ENCODE results near the gene SHH. TPM values are rescaled to one million over a fixed set of nuclear protein-coding genes. Genes with fewer than 3 reads are reported as not detected.

SHH gene
- total and polyA plus RNA-seq, 2 of the 13 experiments (the other 11 are each of a cell fraction or from before 2014, with no cell fraction given), result 1.9 to 3.4 TPM

DNA sequence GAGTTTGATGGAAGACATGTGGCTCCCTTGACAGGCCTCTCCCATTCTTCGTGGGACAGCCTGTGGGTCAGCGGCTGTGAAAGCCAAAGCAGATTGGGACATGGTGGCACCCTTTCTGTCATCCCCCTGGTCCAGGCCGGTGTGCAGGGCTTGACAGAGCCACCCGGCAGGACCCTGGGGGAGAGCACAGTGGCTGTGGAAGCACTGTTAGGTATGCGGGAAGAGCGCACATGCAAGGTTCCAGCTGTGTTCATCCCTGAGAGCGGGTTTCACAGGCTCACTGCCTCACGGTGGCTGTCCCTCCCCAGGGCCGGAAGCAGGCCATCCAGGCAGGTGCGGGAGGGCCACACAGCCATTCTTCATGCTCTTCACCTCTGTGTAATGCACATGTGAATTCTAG, 29.8 kb downstream of the SHH start:
- TF ChIP-seq ZNF552 (CRISPR knock-in tag; IDR thresholded peaks at IDR 0.05; ENCODE audit: borderline replicate concordance), result no peak
- peak; percentile 58 for TF ChIP-seq AGO2 (optimal IDR thresholded peaks at IDR 0.05; ENCODE audit: low read depth, low read length)
- no peak for TF ChIP-seq ZNF317 (CRISPR knock-in tag; IDR thresholded peaks at IDR 0.05)
- no peak for TF ChIP-seq HDAC2 (CRISPR knock-in tag; IDR thresholded peaks at IDR 0.05)
- no peak for TF ChIP-seq ZSCAN9 (CRISPR knock-in tag; IDR thresholded peaks at IDR 0.05; ENCODE audit: borderline replicate concordance)
- TF ChIP-seq ZSCAN29 (CRISPR knock-in tag; conservative IDR thresholded peaks at IDR 0.05), result no peak
- no peak for TF ChIP-seq PCBP2 (optimal IDR thresholded peaks at IDR 0.05; ENCODE audit: low read depth, low read length, poor library complexity, severe bottlenecking)
- ChIA-PET CTCF (ENCODE audit: low intra/inter-chr PET ratio, low total read pairs) (no interaction called here), POLR2A (no interaction called here)
- H3K4me3 ChIP-seq (replicated peaks in 1 of 3; ENCODE audit: insufficient read depth in 1 of 3, low read depth in 2 of 3, low read length in 3 of 3), result no peak overlapping the region
- peaks cover 7% of the 10 kb centered on the region; the same call in 1 of the 2 replicates for H4K20me1 ChIP-seq (ENCODE audit: insufficient read depth, low read length)
- no peaks in the 10 kb centered on the region for H3K79me2 ChIP-seq (ENCODE audit: insufficient read depth, low read length)
- peaks cover 10 to 39% of the 10 kb centered on the region in 2 experiments for H3K36me3 ChIP-seq (replicated peaks in 1 of 2; ENCODE audit: control insufficient read depth in 1 of 2, insufficient read depth in 2 of 2, low read length in 2 of 2)
- intact Hi-C loops (cut with micrococcal nuclease; ENCODE audit: unreplicated experiment), result no loop called here
- no peak overlapping the region for H3K27ac ChIP-seq (ENCODE audit: extremely low read length, insufficient read depth, low read length)
- no peak for FAIRE-seq
- in situ Hi-C loops (cut with HindIII; ENCODE audit: extremely low pct_ligation_motif_present, low pct_unique_long_range_greater_than_20kb), result no loop called here
- no peaks in the 10 kb centered on the region for H3K27me3 ChIP-seq (ENCODE audit: control insufficient read depth in 1 of 2, insufficient read depth in 2 of 2, low read length in 2 of 2)
- peaks cover 19% of the 10 kb centered on the region for H3K4me1 ChIP-seq (ENCODE audit: insufficient read depth, low read length)
- DNase-seq (ENCODE audit: low spot score), result no peak
- H3K9ac ChIP-seq (ENCODE audit: insufficient read depth, low read depth, low read length), result no peak overlapping the region
- 91% methylated on average over 8 of the region's 10 CpGs for WGBS (ENCODE audit: low lambda C conversion rate)
- no peaks in the 10 kb centered on the region for H3K9me3 ChIP-seq (ENCODE audit: low read length)
- H3K4me2 ChIP-seq (ENCODE audit: low read depth, low read length), result no peak overlapping the region
- H2AFZ ChIP-seq (ENCODE audit: low read length), result no peak overlapping the region
- no peak for ATAC-seq
- BruUV-seq (replicated peaks), result no TSS peak

GRCh38 chr7:155781433-155781832, 30.8 kb downstream of the SHH start:
- TF ChIP-seq ZNF766 (CRISPR knock-in tag; IDR thresholded peaks at IDR 0.05; ENCODE audit: borderline replicate concordance), result no peak
- TF ChIP-seq MZF1 (CRISPR knock-in tag; IDR thresholded peaks at IDR 0.05; ENCODE audit: borderline replicate concordance), result no peak
- peak; percentile 63; the same call in 1 of the 2 replicates for TF ChIP-seq ZBTB33 (CRISPR knock-in tag; IDR thresholded peaks at IDR 0.05)
- H3K4me1 ChIP-seq (ENCODE audit: insufficient read depth, low read length), result peaks cover 18% of the 10 kb centered on the region
- no peaks in the 10 kb centered on the region for H3K79me2 ChIP-seq (ENCODE audit: insufficient read depth, low read length)
- H3K9me3 ChIP-seq (ENCODE audit: low read length), result no peaks in the 10 kb centered on the region
- H3K9ac ChIP-seq (ENCODE audit: insufficient read depth, low read depth, low read length), result no peak overlapping the region
- ATAC-seq, result no peak
- H3K36me3 ChIP-seq (replicated peaks in 1 of 2; ENCODE audit: control insufficient read depth in 1 of 2, insufficient read depth in 2 of 2, low read length in 2 of 2), result peaks cover 12 to 48% of the 10 kb centered on the region in 2 experiments
- H3K27ac ChIP-seq (ENCODE audit: extremely low read length, insufficient read depth, low read length), result no peak overlapping the region
- no peak for FAIRE-seq
- ChIA-PET CTCF (ENCODE audit: low intra/inter-chr PET ratio, low total read pairs) (no interaction called here), POLR2A (no interaction called here)
- BruUV-seq (replicated peaks), result no TSS peak
- WGBS (ENCODE audit: low lambda C conversion rate), result 97% methylated on average over 14 of the region's 20 CpGs
- H3K27me3 ChIP-seq (ENCODE audit: control insufficient read depth in 1 of 2, insufficient read depth in 2 of 2, low read length in 2 of 2), result no peaks in the 10 kb centered on the region
- intact Hi-C loops (cut with micrococcal nuclease; ENCODE audit: unreplicated experiment) (no loop called here), in situ Hi-C loops (cut with HindIII; ENCODE audit: extremely low pct_ligation_motif_present, low pct_unique_long_range_greater_than_20kb) (no loop called here)
- no peak for DNase-seq (ENCODE audit: low spot score)
- no peak overlapping the region for H2AFZ ChIP-seq (ENCODE audit: low read length)
- H4K20me1 ChIP-seq (ENCODE audit: insufficient read depth, low read length), result peaks cover 7% of the 10 kb centered on the region; the same call in 1 of the 2 replicates
- no peak overlapping the region for H3K4me2 ChIP-seq (ENCODE audit: low read depth, low read length)
- no peak overlapping the region for H3K4me3 ChIP-seq (replicated peaks in 1 of 3; ENCODE audit: insufficient read depth in 1 of 3, low read depth in 2 of 3, low read length in 3 of 3)

Measured in HepG2 (cell line).